Brain microvascular endothelial cell (primary cell): ENCODE results near the gene C10orf67.

Experiments used
- DNase-seq: peaks from one replicate; pipeline ENCODE4 v3.0.0-alpha.2; 2020
- H3K27ac ChIP-seq: fragments of 250-450 bp; sonication (Bioruptor Pico); 2 replicates; pipeline ENCODE4 v1.5.1; 2020; ENCODE audit warnings: mild to moderate bottlenecking, moderate library complexity
- H3K27me3 ChIP-seq: fragments of 250-450 bp; sonication (Bioruptor Pico); replicated peaks from 2 replicates; pipeline ENCODE4 v1.5.1; 2020; ENCODE audit warnings: mild to moderate bottlenecking
- H3K36me3 ChIP-seq: fragments of 250-450 bp; sonication (Bioruptor Pico); replicated peaks from 2 replicates; pipeline ENCODE4 v1.5.1; 2020; ENCODE audit warnings: mild to moderate bottlenecking
- H3K4me3 ChIP-seq: 2 replicates; pipeline ENCODE4 v1.5.1; 2011; ENCODE audit warnings: low read depth, mild to moderate bottlenecking, control low read depth, low read length, moderate library complexity
- CTCF ChIP-seq: IDR thresholded peaks from 2 replicates; pipeline ENCODE4 v1.5.1; 2011; ENCODE audit warnings: low read depth, mild to moderate bottlenecking, moderate library complexity, low read length, control low read depth, inconsistent platforms; ENCODE audit errors: missing control alignments
- in situ Hi-C: cut with HindIII; loops from 2 replicates; pipeline ENCODE4 v1.10.0; 2017; ENCODE audit warnings: low sequenced_read_pairs, low pct_ligation_motif_present

C10orf67 gene

DNA sequence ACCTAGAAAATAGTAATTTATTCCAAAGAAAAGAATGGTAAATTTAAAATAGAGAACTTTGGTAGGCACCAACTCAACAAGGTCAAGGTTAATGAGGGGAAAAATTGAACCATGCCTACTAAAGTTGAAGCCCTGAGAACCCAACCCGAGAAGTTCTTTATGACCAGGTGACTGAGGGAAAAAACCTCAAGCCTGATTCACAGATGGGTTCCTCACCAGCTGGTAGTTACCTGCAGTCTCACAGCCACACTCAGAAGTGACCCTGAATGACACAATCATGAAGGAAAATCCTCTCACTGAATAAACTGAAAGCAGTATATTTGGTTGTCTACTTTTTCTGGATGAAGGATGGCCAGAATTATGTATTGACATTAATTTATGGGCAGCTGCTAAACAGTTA lies 7.0 kb downstream of the C10orf67 start:
- Histone ChIP-seq H3K27me3 (no peaks in the 10 kb centered on the region), H3K4me3 (no peak overlapping the region), H3K36me3 (no peaks in the 10 kb centered on the region), H3K27ac (no peak overlapping the region)
- no peak for DNase-seq
- no peak for TF ChIP-seq CTCF
- in situ Hi-C loops = no loop called here

GRCh38 chr10:23331567-23332301 lies 12.9 kb downstream of the C10orf67 start:
- H3K27me3 ChIP-seq = no peaks in the 10 kb centered on the region
- in situ Hi-C loops = no loop called here
- no peak overlapping the region for H3K27ac ChIP-seq
- TF ChIP-seq CTCF = no peak
- H3K36me3 ChIP-seq = no peaks in the 10 kb centered on the region
- no peak overlapping the region for H3K4me3 ChIP-seq
- no peak for DNase-seq

GRCh38 chr10:23330948-23331347 lies 13.6 kb downstream of the C10orf67 start:
- Histone ChIP-seq H3K27ac (no peak overlapping the region), H3K27me3 (no peaks in the 10 kb centered on the region), H3K4me3 (no peak overlapping the region), H3K36me3 (no peaks in the 10 kb centered on the region)
- no peak for DNase-seq
- in situ Hi-C loops = no loop called here
- no peak for TF ChIP-seq CTCF

GRCh38 chr10:23326544-23327307 lies 17.9 kb downstream of the C10orf67 start:
- Histone ChIP-seq H3K27ac (no peak overlapping the region), H3K36me3 (no peaks in the 10 kb centered on the region), H3K4me3 (no peak overlapping the region), H3K27me3 (no peaks in the 10 kb centered on the region)
- no peak for TF ChIP-seq CTCF
- in situ Hi-C loops = no loop called here
- no peak for DNase-seq

GRCh38 chr10:23325132-23325531 lies 19.5 kb downstream of the C10orf67 start:
- in situ Hi-C loops = no loop called here
- no peaks in the 10 kb centered on the region for H3K27me3 ChIP-seq
- no peak for DNase-seq

More at GRCh38 chr10:23325132-23325531, 19.5 kb downstream of the C10orf67 start:
- no peak for TF ChIP-seq CTCF
- H3K27ac ChIP-seq = no peak overlapping the region
- no peaks in the 10 kb centered on the region for H3K36me3 ChIP-seq
- no peak overlapping the region for H3K4me3 ChIP-seq
